K562 (cell line): ENCODE results near the gene AMBP. TPM values are rescaled to one million over a fixed set of nuclear protein-coding genes. Genes with fewer than 3 reads are reported as not detected.

ENCODE experiments used
- ATAC-seq: fragments of 200-7000 bp; cut with Tn5 transposase; 3 replicates; pipeline ENCODE4 v1.9.1; 2020; ENCODE audit warnings: moderate library complexity
- BruUV-seq: library from RNA; stranded (reverse); fragments of 400-500 nt; replicated peaks from 2 replicates; lab custom pipeline; 2021; lab: Mats Ljungman, UMichigan
- CTCF ChIA-PET: fragments of 300-600 bp; formaldehyde crosslinking; extraction: SDS; loops from one replicate; lab custom pipeline; 2021; ENCODE audit warnings: low intra/inter-chr PET ratio; lab: Yijun Ruan, JAX
- POLR2A ChIA-PET: fragments of 300-600, 350-650 bp; sonication (Branson Sonifier 250); formaldehyde crosslinking; extraction: SDS; loops from one replicate; lab custom pipeline; 2021; ENCODE audit warnings: antibody characterized with exemption, inconsistent platforms; lab: Yijun Ruan, JAX
- DNase-seq, 4 experiments: peaks; one replicate each; pipeline versions ENCODE4 v3.0.0 to v3.0.0-alpha.2; 2011 to 2018; ENCODE audit warnings: low spot score in 3 of 4, mixed read lengths in 3 of 4; ENCODE audit errors: extremely low read depth in 1 of 4
- FAIRE-seq: peaks from 2 replicates; lab custom pipeline; 2011; peaks lifted over from hg19 to GRCh38; lab: Jason Lieb, UNC
- H2AFZ ChIP-seq: 2 replicates; pipeline ENCODE4 v1.6.0; 2011; ENCODE audit warnings: low read depth, low read length, control low read depth, inconsistent platforms
- H3K27ac ChIP-seq: fragments of 200-600 bp; 3 replicates; pipeline ENCODE4 v1.8.0; 2011; ENCODE audit warnings: low read depth, mild to moderate bottlenecking, control low read depth, inconsistent platforms, low read length, moderate library complexity, mixed read lengths; ENCODE audit errors: extremely low read depth
- H3K27me3 ChIP-seq, 2 experiments: fragments of 300-600 bp in 1 of 2; 2 replicates in 1 of 2; 3 replicates in 1 of 2; pipeline versions ENCODE4 v1.6.0 to v1.8.0; 2011; ENCODE audit warnings: inconsistent platforms in 2 of 2, low read length in 2 of 2, mild to moderate bottlenecking in 1 of 2, mixed read lengths in 1 of 2, moderate library complexity in 1 of 2; ENCODE audit not compliant: control insufficient read depth in 2 of 2, insufficient read depth in 2 of 2
- H3K36me3 ChIP-seq: fragments of 300-600 bp; 3 replicates; pipeline ENCODE4 v1.8.0; 2011; ENCODE audit warnings: mild to moderate bottlenecking, low read length, inconsistent platforms; ENCODE audit not compliant: control insufficient read depth, insufficient read depth
- H3K4me1 ChIP-seq, 2 experiments: fragments of 200-600 bp in 1 of 2; replicated peaks in 1 of 2; 2 replicates in 1 of 2; 3 replicates in 1 of 2; pipeline versions ENCODE4 v1.5.1 to v1.8.0; 2011; ENCODE audit warnings: inconsistent platforms in 2 of 2, low read length in 2 of 2, mild to moderate bottlenecking in 1 of 2, mixed read lengths in 1 of 2, moderate library complexity in 1 of 2; ENCODE audit not compliant: control insufficient read depth in 2 of 2, insufficient read depth in 2 of 2
- H3K4me2 ChIP-seq: 2 replicates; pipeline ENCODE4 v1.6.1; 2011; ENCODE audit warnings: low read length, control low read depth, inconsistent platforms, mixed read lengths; ENCODE audit not compliant: insufficient read depth
- H3K4me3 ChIP-seq: fragments of 200-600 bp; sonication (generic), shearing (Covaris generic); 2 replicates; pipeline ENCODE4 v1.5.1; 2016; ENCODE audit warnings: control low read depth, inconsistent platforms
- H3K79me2 ChIP-seq: fragments of 200-600 bp; 3 replicates; pipeline ENCODE4 v1.8.0; 2011; ENCODE audit warnings: low read length, inconsistent platforms; ENCODE audit not compliant: control insufficient read depth, insufficient read depth
- H3K9ac ChIP-seq, 2 experiments: 2 replicates each; pipeline versions ENCODE4 v1.6.0 to v1.6.1; 2011; ENCODE audit warnings: low read depth in 2 of 2, low read length in 2 of 2, control low read depth in 1 of 2, inconsistent platforms in 1 of 2, mild to moderate bottlenecking in 1 of 2, mixed read lengths in 1 of 2; ENCODE audit not compliant: insufficient read depth in 1 of 2
- H3K9me1 ChIP-seq: one replicate; pipeline ENCODE4 v1.6.0; 2011; ENCODE audit warnings: inconsistent platforms, mild to moderate bottlenecking, low read length, moderate library complexity; ENCODE audit not compliant: control insufficient read depth, insufficient read depth
- H3K9me3 ChIP-seq: replicated peaks from 2 replicates; pipeline ENCODE4 v1.5.1; 2011; ENCODE audit warnings: low read depth, low read length, inconsistent platforms; ENCODE audit not compliant: control insufficient read depth, insufficient read depth
- H4K20me1 ChIP-seq: replicated peaks from 2 replicates; pipeline ENCODE4 v1.6.1; 2011; ENCODE audit warnings: low read length, inconsistent platforms, mixed read lengths; ENCODE audit not compliant: control insufficient read depth, insufficient read depth
- CBX8 ChIP-seq: fragments of 200-600 bp; sonication (generic); IDR thresholded peaks from 2 replicates; pipeline ENCODE4 v1.6.1; 2012; ENCODE audit warnings: borderline replicate concordance, mixed run types, low read depth, mild to moderate bottlenecking, moderate library complexity, mixed read lengths, low read length, control low read depth, inconsistent platforms; ENCODE audit not compliant: poor library complexity, severe bottlenecking; ENCODE audit errors: extremely low read depth
- FOXP4 ChIP-seq: sonication (generic); formaldehyde crosslinking; IDR thresholded peaks from 2 replicates; pipeline ENCODE4 v1.8.0; 2022; ENCODE audit warnings: mild to moderate bottlenecking, missing genetic modification reagents, borderline replicate concordance
- MYC ChIP-seq, 2 experiments: fragments of 250-450 bp in 1 of 2; sonication (Bioruptor Pico) in 1 of 2; IDR thresholded peaks; 2 replicates each; pipeline versions ENCODE4 v1.5.1 to v1.6.1; 2012 to 2021; ENCODE audit warnings: low read depth in 2 of 2, borderline replicate concordance in 1 of 2, improper control_type of control experiment in 1 of 2, low read length in 1 of 2, mild to moderate bottlenecking in 1 of 2, moderate library complexity in 1 of 2
- RAD51 ChIP-seq: fragments of 450-650 bp; IDR thresholded peaks from 2 replicates; pipeline ENCODE4 v1.7.1; 2016; ENCODE audit warnings: low read depth, mild to moderate bottlenecking, borderline replicate concordance
- SAFB ChIP-seq: fragments of 200-400 bp; formaldehyde crosslinking; IDR thresholded peaks from 2 replicates; pipeline ENCODE4 v1.6.1; 2017; ENCODE audit warnings: low read depth, low read length, borderline replicate concordance
- YY1 ChIP-seq, 3 experiments: IDR thresholded peaks; 2 replicates each; pipeline ENCODE4 v1.6.1; 2011; ENCODE audit warnings: low read length in 2 of 3, mild to moderate bottlenecking in 2 of 3, moderate library complexity in 2 of 3, borderline replicate concordance in 1 of 3, control low read depth in 1 of 3, low read depth in 1 of 3; ENCODE audit not compliant: insufficient read depth in 3 of 3, insufficient replicate concordance in 2 of 3, control insufficient read depth in 1 of 3, insufficient read length in 1 of 3; ENCODE audit errors: extremely low read depth in 1 of 3
- ZC3H8 ChIP-seq: fragments of 450-650 bp; IDR thresholded peaks from 2 replicates; pipeline ENCODE4 v1.6.1; 2017
- WGBS: fragments of 100-300 bp; shearing (Covaris generic); methylation state at CpG from one replicate; pipeline ENCODE4 v1.1.6; 2016; ENCODE audit warnings: low coverage, mixed read lengths; ENCODE audit not compliant: insufficient coverage; ENCODE audit errors: missing lambda C conversion rate; 5-methylcytosine and 5-hydroxymethylcytosine counted together
- in situ Hi-C: fragments of 300-500 bp; cut with MboI; formaldehyde crosslinking; loops from 4 replicates; pipeline ENCODE4 v1.15.0; 2018; ENCODE audit warnings: inconsistent platforms, mixed read lengths
- intact Hi-C: fragments of 100-400 bp; cut with micrococcal nuclease; formaldehyde crosslinking; loops from 2 replicates; pipeline ENCODE4 v1.14.2; 2022
- polyA plus RNA-seq, 8 experiments: library from polyadenylated mRNA; depleted of rRNA in 4 of 8; stranded (reverse) in 5 of 8; unstranded in 3 of 8; fragments of >200 nt; fragmentation: Nextera tagmentation in 2 of 8; fragmentation: Illumina TruSeq in 1 of 8; extraction: Ambion mirVana in 2 of 8; extraction: Trizol in 1 of 8; gene quantifications; 2 replicates each; pipeline versions ENCODE4 v1.2.1 to v1.2.3, GENCODE V29; 2011 to 2014; ENCODE audit warnings: inconsistent platforms in 1 of 8, missing spikeins in 1 of 8
- total RNA-seq, 7 experiments: library from RNA; depleted of rRNA in 6 of 7; stranded (reverse); fragments of >200 nt in 6 of 7; fragmentation: Illumina TruSeq in 2 of 7; extraction: Trizol in 2 of 7; gene quantifications; 2 replicates each; pipeline versions ENCODE4 v1.2.1 to v1.2.3, GENCODE V29; 2011 to 2021; ENCODE audit warnings: low replicate concordance in 1 of 7

AMBP gene
- total and polyA plus RNA-seq, 9 of the 15 experiments (the other 6 are each of a cell fraction or from before 2014, with no cell fraction given) = 1.3 TPM; not detected in 8

DNA sequence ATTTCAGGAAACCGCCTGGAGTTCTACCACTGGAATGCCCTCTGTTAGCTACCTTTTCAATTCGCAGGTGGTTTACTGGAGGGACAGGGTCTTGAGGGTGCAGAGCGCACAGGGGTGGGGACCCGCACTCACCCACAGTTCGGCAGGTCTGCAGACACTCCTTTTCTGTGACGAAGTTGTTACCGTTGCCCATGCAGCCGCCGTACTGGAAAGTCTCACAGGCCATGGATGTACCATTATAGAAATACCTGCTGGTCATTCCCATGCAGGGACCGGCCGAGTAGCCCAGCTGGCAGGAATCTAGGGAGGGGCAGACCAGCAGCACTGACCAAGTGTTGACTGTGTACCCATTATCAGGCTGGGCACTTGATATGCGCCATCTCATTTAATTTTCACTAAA is 16.8 kb downstream of the AMBP start:
- Histone ChIP-seq H3K4me3 (no peak overlapping the region), H3K4me1 (no peaks in the 10 kb centered on the region), H4K20me1 (peaks cover 3% of the 10 kb centered on the region; the same call in 1 of the 2 replicates), H3K4me2 (no peak overlapping the region), H3K27ac (no peak overlapping the region), H3K36me3 (no peaks in the 10 kb centered on the region), H3K79me2 (no peaks in the 10 kb centered on the region), H3K9ac (no peak overlapping the region), H3K9me3 (no peaks in the 10 kb centered on the region), H2AFZ (no peak overlapping the region), H3K9me1 (no peaks in the 10 kb centered on the region), H3K27me3 (peaks cover 3 to 20% of the 10 kb centered on the region in 2 experiments; a peak in 3 of 5 replicates)
- CTCF ChIA-PET = no interaction called here
- WGBS = under 1% methylated on average over 12 of the region's 12 CpGs
- ATAC-seq = no peak
- FAIRE-seq = no peak
- in situ Hi-C loops (no loop called here), intact Hi-C loops (no loop called here)
- BruUV-seq = no TSS peak
- POLR2A ChIA-PET = no interaction called here
- TF ChIP-seq SAFB (no peak), CBX8 (no peak), ZC3H8 (no peak), RAD51 (no peak), MYC (IDR thresholded peaks at IDR 0.05; ENCODE audit: low read depth, low read length) (no peak), MYC (CRISPR knock-in tag; IDR thresholded peaks at IDR 0.05; ENCODE audit: borderline replicate concordance, low read depth) (no peak), YY1 (IDR thresholded peaks at IDR 0.05; ENCODE audit: borderline replicate concordance in 1 of 3, control insufficient read depth in 1 of 3, extremely low read depth in 1 of 3, insufficient read depth in 3 of 3, insufficient read length in 1 of 3, insufficient replicate concordance in 2 of 3, low read depth in 1 of 3, low read length in 2 of 3) (no peak), FOXP4 (CRISPR knock-in tag) (no peak)
- no peak for DNase-seq
